Liver (tissue), 9 donors: Measurements from ENCODE around the gene CARD11. TPM values are rescaled to one million over a fixed set of nuclear protein-coding genes. Genes with fewer than 3 reads are reported as not detected.
"Not testable (repeated sequence)": the region's sequence is repeated elsewhere in the genome, so short reads cannot be mapped to it uniquely, and the experiment has no call there.

ENCODE experiments used
- DNase-seq: peaks from one replicate; pipeline ENCODE4 v3.0.0-alpha.2; 2017; ENCODE audit warnings: low spot score
- H3K27ac ChIP-seq, 2 donors: one replicate each; pipeline ENCODE4 v1.7.0; 2013; ENCODE audit warnings: inconsistent platforms in 2 of 2, low read length in 2 of 2, control low read depth in 1 of 2, low read depth in 1 of 2, mild to moderate bottlenecking in 1 of 2
- H3K27me3 ChIP-seq, 4 donors: one replicate each; pipeline versions ENCODE4 v1.6.1 to v1.7.0; 2013; ENCODE audit warnings: low read length in 3 of 4, inconsistent platforms in 1 of 4, mild to moderate bottlenecking in 1 of 4, moderate library complexity in 1 of 4; ENCODE audit not compliant: control insufficient read depth in 4 of 4, insufficient read depth in 4 of 4
- H3K36me3 ChIP-seq, 4 donors: one replicate each; pipeline versions ENCODE4 v1.6.1 to v1.7.0; 2013; ENCODE audit warnings: low read length in 3 of 4, mild to moderate bottlenecking in 3 of 4, low read depth in 1 of 4, moderate library complexity in 1 of 4; ENCODE audit not compliant: control insufficient read depth in 4 of 4, insufficient read depth in 3 of 4
- H3K4me1 ChIP-seq, 4 donors: one replicate each; pipeline versions ENCODE4 v1.6.1 to v1.7.0; 2013; ENCODE audit warnings: low read length in 3 of 4, mild to moderate bottlenecking in 3 of 4, moderate library complexity in 1 of 4; ENCODE audit not compliant: control insufficient read depth in 4 of 4, insufficient read depth in 4 of 4
- H3K4me3 ChIP-seq, 3 donors: one replicate each; pipeline versions ENCODE4 v1.6.1 to v1.7.0; 2013; ENCODE audit warnings: low read length in 3 of 3, control low read depth in 1 of 3, low read depth in 1 of 3, mild to moderate bottlenecking in 1 of 3
- H3K9ac ChIP-seq, 2 donors: one replicate each; pipeline ENCODE4 v1.7.0; 2013; ENCODE audit warnings: low read length in 2 of 2, mild to moderate bottlenecking in 2 of 2, moderate library complexity in 2 of 2, control low read depth in 1 of 2, low read depth in 1 of 2
- H3K9me3 ChIP-seq, 4 donors: one replicate each; pipeline versions ENCODE4 v1.6.1 to v1.7.0; 2013; ENCODE audit warnings: low read length in 3 of 4; ENCODE audit not compliant: control insufficient read depth in 4 of 4
- CTCF ChIP-seq: fragments of 150-350 bp; IDR thresholded peaks from 2 replicates; pipeline ENCODE4 v1.5.1; 2017; ENCODE audit warnings: improper control_type of control experiment, low read depth, low read length; ENCODE audit not compliant: missing input control
- EGR1 ChIP-seq, 2 donors: IDR thresholded peaks; 2 replicates each; pipeline ENCODE4 v1.6.1; 2016 to 2018; ENCODE audit warnings: antibody characterized with exemption in 2 of 2, low read depth in 2 of 2
- FOXA1 ChIP-seq: IDR thresholded peaks from 2 replicates; pipeline ENCODE4 v1.6.1; 2016; ENCODE audit warnings: antibody characterized with exemption
- FOXA2 ChIP-seq: IDR thresholded peaks from 2 replicates; pipeline ENCODE4 v1.6.1; 2016; ENCODE audit warnings: antibody characterized with exemption
- GABPA ChIP-seq, 2 donors: IDR thresholded peaks in 1 of 2; conservative IDR thresholded peaks in 1 of 2; 2 replicates each; pipeline ENCODE4 v1.6.1; 2016; ENCODE audit warnings: antibody characterized with exemption in 2 of 2, mild to moderate bottlenecking in 1 of 2, moderate library complexity in 1 of 2
- HNF4A ChIP-seq, 2 donors: conservative IDR thresholded peaks; 2 replicates each; pipeline ENCODE4 v1.6.1; 2016; ENCODE audit warnings: antibody characterized with exemption in 2 of 2, mild to moderate bottlenecking in 2 of 2
- HNF4G ChIP-seq: IDR thresholded peaks from 2 replicates; pipeline ENCODE4 v1.6.1; 2016; ENCODE audit warnings: antibody characterized with exemption
- JUND ChIP-seq, 2 donors: IDR thresholded peaks; 2 replicates each; pipeline ENCODE4 v1.6.1; 2016; ENCODE audit warnings: antibody characterized with exemption in 2 of 2
- NR2F2 ChIP-seq: IDR thresholded peaks from 2 replicates; pipeline ENCODE4 v1.6.1; 2016; ENCODE audit warnings: antibody characterized with exemption
- RAD21 ChIP-seq, 2 donors: IDR thresholded peaks; 2 replicates each; pipeline ENCODE4 v1.6.1; 2016; ENCODE audit warnings: antibody characterized with exemption in 2 of 2, mild to moderate bottlenecking in 2 of 2
- REST ChIP-seq: IDR thresholded peaks from 2 replicates; pipeline ENCODE4 v1.6.1; 2016; ENCODE audit warnings: antibody characterized with exemption, mild to moderate bottlenecking
- RXRA ChIP-seq, 2 donors: IDR thresholded peaks; 2 replicates each; pipeline ENCODE4 v1.6.1; 2017 to 2018; ENCODE audit warnings: antibody characterized with exemption in 2 of 2, mild to moderate bottlenecking in 1 of 2
- SP1 ChIP-seq: IDR thresholded peaks from 2 replicates; pipeline ENCODE4 v1.6.1; 2018; ENCODE audit warnings: antibody characterized with exemption, mild to moderate bottlenecking
- TAF1 ChIP-seq: conservative IDR thresholded peaks from 2 replicates; pipeline ENCODE4 v1.6.1; 2016; ENCODE audit warnings: antibody characterized with exemption, mild to moderate bottlenecking
- YY1 ChIP-seq: IDR thresholded peaks from 2 replicates; pipeline ENCODE4 v1.6.1; 2016; ENCODE audit warnings: antibody characterized with exemption, mild to moderate bottlenecking
- ZBTB33 ChIP-seq: IDR thresholded peaks from 2 replicates; pipeline ENCODE4 v1.6.1; 2016; ENCODE audit warnings: antibody characterized with exemption
- WGBS: extraction: QIAGEN DNeasy Blood & Tissue Kit; methylation state at CpG from one replicate; pipeline ENCODE4 v1.1.7; 2013; 5-methylcytosine and 5-hydroxymethylcytosine counted together
- polyA plus RNA-seq, 2 donors: library from polyadenylated mRNA; stranded (reverse) in 1 of 2; unstranded in 1 of 2; fragments of 200-250 nt in 1 of 2; fragments of >200 nt in 1 of 2; fragmentation: Nextera tagmentation in 1 of 2; extraction: Ambion mirVana in 1 of 2; gene quantifications; one replicate each; pipeline versions ENCODE4 v1.2.1 to v1.2.3, GENCODE V29; 2013 to 2015
- total RNA-seq, 2 donors: library from RNA; depleted of rRNA; stranded (reverse); fragments of >200 nt; gene quantifications; one replicate each; pipeline ENCODE4 v1.2.3, GENCODE V29; 2014
- donor health status: healthy.
- donor health status: healthy.
- donor health status: healthy.
- donor health status: healthy.
- donor health status: healthy.

The CARD11 gene
- total and polyA plus RNA-seq, 4 donors: 0.42 to 1.3 (median 0.83) TPM

GRCh38 chr7:2920956-2921652 lies 122.6 kb downstream of the CARD11 start:
- Histone ChIP-seq H3K9ac (no peak overlapping the region), H3K36me3 (no peaks in the 10 kb centered on the region), H3K27ac (no peak overlapping the region), H3K4me1 (no peaks in the 10 kb centered on the region), H3K27me3 (peaks cover 0 to 8% (median 0%) of the 10 kb centered on the region in 4 donors), H3K4me3 (no peak overlapping the region), H3K9me3 (no peaks in the 10 kb centered on the region)
- TF ChIP-seq ZBTB33 (no peak), NR2F2 (no peak), JUND (IDR thresholded peaks at IDR 0.05) (no peak), FOXA2 (no peak), FOXA1 (no peak), REST (no peak), HNF4G (no peak), HNF4A (conservative IDR thresholded peaks at IDR 0.05) (no peak), SP1 (no peak), EGR1 (IDR thresholded peaks at IDR 0.05; ENCODE audit: low read depth in 2 of 2) (no peak), RAD21 (IDR thresholded peaks at IDR 0.05) (no peak), GABPA (IDR thresholded peaks at IDR 0.05 in 1 of 2, conservative IDR thresholded peaks at IDR 0.05 in 1 of 2) (no peak), CTCF (no peak), YY1 (no peak), RXRA (IDR thresholded peaks at IDR 0.05) (no peak), TAF1 (no peak)
- no peak for DNase-seq
- 76% methylated on average over 17 of the region's 17 CpGs for WGBS

- H3K9ac ChIP-seq, H3K27me3 ChIP-seq, H3K36me3 ChIP-seq, H3K9me3 ChIP-seq, H3K4me1 ChIP-seq, DNase-seq, H3K4me3 ChIP-seq, H3K27ac ChIP-seq: not testable (repeated sequence)
- 81% methylated on average over 2 of the region's 2 CpGs for WGBS
Observed at GRCh38 chr7:2920480-2920879, 123.2 kb downstream of the CARD11 start.
